GM23248 (cell line): ENCODE results near the gene PTPRN2.

Experiments used
- EZH2 ChIP-seq: fragments of 200-600 bp; sonication (generic); IDR thresholded peaks from 2 replicates; pipeline ENCODE4 v1.6.1; 2018; ENCODE audit warnings: antibody characterized with exemption, mild to moderate bottlenecking; ENCODE audit not compliant: insufficient read depth, poor library complexity, severe bottlenecking
- EZH2phosphoT487 ChIP-seq: fragments of 200-600 bp; sonication (generic); IDR thresholded peaks from 2 replicates; pipeline ENCODE4 v1.6.1; 2018; ENCODE audit warnings: antibody characterized with exemption, moderate library complexity, mild to moderate bottlenecking, low read depth; ENCODE audit not compliant: insufficient read depth

DNA sequence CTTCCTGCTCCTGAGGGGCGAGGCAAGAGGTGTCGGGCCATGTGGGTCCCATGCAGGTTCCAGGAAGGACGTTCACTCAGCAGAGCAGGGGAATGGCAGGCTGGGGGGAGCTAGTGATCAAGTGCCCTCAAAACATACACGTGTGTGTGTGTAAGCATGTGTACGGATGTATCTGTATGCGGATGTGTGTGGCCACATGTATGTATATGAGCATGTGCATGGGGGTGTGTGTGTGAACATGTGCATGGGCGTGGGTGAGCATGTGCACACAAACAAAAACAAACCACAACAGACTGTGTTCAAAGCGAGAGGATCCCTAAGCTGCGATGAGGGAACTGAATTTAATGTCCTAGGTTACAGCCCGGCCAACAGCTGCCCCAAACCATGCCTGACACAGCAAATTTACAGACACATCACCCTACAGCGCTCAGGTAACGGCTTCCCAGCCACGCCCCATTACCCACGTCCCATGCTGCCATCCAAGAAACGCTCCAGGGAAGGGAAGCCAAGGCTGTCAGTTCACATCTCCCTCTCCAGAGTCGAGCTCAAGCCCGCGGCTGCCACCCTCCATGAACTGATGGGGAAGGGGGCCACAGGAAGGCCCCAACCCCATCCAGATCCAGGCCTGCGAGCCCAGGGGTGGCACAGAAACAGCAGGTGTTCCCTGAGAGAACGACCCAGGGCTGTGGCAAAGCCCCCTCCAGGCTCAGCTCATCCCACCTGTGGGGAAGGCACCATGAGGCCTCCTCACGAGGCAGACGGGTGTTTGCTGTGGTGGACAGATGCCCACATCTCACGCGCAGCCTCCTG, 56.6 kb downstream of the PTPRN2 start:
- TF ChIP-seq EZH2phosphoT487 (no peak), EZH2 (no peak)
